Middle frontal gyrus (tissue), 1 donor: ENCODE data around the gene VAT1.
"Not testable (repeated sequence)": the region's sequence is repeated elsewhere in the genome, so short reads cannot be mapped to it uniquely, and the experiment has no call there.

ENCODE experiments used
- DNase-seq: peaks from one replicate; pipeline ENCODE4 v3.0.0-alpha.2; 2015; ENCODE audit warnings: low spot score; ENCODE audit errors: extremely low spot score

The VAT1 gene

DNA sequence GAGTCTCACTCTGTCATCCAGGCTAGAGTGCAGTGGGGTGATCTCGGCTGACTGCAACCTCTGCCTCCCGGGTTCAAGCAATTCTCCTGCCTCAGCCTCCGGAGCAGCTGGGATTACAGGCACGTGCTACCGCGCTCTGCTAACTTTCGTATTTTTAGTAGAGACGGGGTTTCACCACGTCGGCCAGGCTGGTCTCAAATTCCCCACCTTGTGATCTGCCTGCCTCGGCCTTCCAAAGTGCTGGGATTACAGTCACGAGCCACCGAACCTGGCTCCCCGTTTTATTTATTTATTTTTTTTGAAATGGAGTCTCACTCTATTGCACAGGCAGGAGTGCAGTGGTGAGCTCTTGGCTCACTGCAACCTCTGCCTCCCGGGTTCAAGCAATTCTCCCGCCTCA is 46.5 kb downstream of the VAT1 start:
- not testable (repeated sequence) for DNase-seq

DNA sequence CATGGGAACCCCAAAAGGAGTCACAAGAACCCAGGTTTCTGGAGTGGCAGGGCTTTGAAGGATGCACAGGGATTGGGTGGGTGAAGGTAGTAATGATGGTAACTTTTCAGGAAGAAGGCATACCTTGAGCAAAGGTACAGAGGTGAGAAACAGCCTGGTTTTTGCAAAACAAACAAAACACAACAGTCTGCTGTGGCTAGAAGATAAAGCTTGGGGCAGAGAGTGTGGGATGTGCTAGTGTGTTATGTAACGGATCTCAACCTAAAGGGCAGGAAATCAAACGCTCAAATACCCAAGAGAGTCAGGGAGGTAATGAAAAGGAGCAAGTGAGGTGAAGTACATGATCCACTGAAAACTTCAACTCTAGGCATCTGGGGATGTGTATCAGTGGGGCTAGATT is 46.9 kb downstream of the VAT1 start:
- DNase-seq = no peak

DNA sequence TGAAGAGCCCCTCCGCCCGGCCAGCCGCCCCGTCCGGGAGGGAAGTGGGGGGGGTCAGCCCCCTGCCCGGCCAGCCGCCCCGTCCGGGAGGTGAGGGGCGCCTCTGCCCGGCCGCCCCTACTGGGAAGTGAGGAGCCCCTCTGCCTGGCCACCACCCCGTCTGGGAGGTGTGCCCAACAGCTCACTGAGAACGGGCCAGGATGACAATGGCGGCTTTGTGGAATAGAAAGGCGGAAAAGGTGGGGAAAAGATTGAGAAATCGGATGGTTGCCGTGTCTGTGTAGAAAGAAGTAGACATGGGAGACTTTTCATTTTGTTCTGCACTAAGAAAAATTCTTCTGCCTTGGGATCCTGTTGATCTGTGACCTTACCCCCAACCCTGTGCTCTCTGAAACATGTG is 48.9 kb downstream of the VAT1 start:
- not testable (repeated sequence) for DNase-seq

DNA sequence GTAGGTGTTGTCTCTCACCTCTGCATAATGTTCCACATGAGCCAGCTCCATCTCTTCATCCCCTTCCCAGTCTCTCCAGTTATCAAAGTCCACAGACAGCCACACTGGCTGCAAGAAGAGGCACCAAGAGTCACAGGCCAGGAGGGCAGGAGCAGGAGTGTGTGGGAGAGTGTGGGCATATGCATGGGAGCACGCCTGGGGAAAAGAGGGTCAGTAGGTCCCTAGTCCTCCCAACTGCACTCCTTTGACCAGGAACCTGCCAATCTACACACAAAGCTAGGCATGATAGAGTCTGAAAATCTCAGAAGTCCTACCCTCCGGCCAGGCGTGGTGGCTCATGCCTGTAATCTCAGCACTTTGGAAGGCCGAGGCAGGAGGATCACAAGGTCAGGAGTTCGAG is 50.6 kb downstream of the VAT1 start:
- no peak for DNase-seq

DNA sequence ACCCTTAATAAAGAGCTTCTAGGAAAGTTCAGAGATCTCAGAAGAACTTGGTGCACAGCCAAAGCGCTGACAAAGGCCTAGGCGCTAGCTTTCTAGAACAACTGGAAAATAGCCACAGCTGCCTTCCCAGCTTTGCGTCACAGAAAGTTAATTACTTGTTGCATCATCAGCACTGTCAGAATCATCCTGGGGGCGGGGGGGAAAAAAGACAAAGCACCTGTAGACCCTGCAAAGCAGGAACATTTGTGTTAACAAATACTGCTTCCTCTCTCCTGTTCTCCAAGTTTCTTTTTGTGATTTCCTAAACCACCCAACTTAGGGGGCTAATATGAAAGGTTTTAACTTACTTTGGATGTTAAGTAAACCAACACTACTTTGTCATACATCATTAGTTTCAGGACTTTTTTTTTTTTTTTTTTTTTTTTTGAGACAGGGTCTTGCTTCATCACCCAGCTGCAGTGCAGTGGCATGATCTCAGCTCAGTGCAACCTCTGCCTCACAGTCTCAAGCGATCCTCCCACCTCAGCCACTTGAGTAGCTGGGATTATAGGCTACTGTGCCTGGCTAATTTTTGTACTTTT is 53.1 kb downstream of the VAT1 start:
- no peak for DNase-seq

DNA sequence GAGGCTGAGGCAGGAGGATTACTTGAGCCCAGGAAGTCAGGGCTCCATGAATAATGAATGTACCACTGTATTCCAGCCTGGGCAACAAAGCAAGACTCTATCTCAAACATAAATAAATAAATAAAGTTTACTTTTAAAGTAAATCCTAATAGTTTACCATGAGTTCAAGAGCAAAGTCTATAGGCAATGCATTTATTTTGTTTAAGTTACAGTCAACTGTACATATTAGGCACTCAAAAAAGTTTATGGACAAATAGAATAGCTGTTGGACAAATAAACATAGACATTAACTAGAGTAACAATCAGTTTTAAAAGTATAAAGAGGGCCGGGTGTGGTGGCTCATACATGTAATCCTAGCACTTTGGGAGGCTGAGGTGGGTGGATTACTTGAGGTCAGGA is 54.3 kb downstream of the VAT1 start:
- no peak for DNase-seq
